ENCODE results near the gene TNFAIP8.

DNA sequence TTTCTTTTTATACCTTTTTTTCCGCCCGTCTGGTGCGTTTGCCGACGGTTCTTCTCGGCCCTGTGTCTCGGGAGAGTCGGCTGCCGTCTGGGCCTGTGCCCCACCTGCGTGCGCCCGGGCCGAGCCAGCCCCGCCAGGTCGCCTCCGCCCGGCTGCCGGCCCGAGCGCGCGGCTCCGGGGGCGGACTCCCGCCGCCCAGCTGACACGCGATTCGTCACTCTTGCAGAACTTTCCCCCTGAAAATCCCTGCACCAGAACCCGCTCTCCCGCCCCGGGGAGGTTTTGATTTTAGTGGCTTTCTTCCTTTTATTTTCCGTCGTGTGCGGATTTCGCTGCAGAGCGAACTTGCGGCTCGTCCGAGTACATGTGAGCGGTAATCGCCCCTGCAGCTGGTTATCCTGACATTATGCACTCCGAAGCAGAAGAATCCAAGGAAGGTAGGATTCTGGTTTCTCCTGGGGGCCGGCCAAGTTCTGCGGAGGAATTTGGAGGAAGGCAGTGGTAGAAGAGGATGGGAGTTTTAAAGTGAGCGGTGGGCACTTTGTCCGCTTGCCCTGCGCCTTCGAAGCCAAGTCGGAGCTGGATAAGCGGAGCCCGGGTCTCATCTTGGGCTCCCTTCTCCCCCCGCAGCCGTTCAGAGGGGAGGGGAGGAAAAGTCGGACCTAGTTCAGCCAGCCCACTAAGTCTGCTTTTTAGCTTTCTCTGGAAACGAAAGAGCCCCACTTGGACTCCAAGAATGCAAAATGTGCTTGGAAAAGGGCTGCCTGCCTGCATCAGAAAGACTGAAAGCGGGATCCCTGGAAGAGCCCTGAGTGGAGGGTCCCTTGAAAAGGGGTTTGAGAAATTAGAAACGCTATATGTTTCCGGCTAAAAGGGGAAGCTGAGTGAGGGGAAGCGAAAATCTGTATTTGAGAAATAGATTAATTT, at the start of gene TNFAIP8:
- no peak for TF ChIP-seq NR3C1 (CRISPR knock-in tag; conservative IDR thresholded peaks at IDR 0.05; ENCODE audit: low read depth)
- TF ChIP-seq, protein P1, sequence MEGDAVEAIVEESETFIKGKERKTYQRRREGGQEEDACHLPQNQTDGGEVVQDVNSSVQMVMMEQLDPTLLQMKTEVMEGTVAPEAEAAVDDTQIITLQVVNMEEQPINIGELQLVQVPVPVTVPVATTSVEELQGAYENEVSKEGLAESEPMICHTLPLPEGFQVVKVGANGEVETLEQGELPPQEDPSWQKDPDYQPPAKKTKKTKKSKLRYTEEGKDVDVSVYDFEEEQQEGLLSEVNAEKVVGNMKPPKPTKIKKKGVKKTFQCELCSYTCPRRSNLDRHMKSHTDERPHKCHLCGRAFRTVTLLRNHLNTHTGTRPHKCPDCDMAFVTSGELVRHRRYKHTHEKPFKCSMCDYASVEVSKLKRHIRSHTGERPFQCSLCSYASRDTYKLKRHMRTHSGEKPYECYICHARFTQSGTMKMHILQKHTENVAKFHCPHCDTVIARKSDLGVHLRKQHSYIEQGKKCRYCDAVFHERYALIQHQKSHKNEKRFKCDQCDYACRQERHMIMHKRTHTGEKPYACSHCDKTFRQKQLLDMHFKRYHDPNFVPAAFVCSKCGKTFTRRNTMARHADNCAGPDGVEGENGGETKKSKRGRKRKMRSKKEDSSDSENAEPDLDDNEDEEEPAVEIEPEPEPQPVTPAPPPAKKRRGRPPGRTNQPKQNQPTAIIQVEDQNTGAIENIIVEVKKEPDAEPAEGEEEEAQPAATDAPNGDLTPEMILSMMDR (IDR thresholded peaks at IDR 0.05): no peak
- no peak for TF ChIP-seq ZNF121 (CRISPR knock-in tag; IDR thresholded peaks at IDR 0.05)
- TF ChIP-seq, protein P2, sequence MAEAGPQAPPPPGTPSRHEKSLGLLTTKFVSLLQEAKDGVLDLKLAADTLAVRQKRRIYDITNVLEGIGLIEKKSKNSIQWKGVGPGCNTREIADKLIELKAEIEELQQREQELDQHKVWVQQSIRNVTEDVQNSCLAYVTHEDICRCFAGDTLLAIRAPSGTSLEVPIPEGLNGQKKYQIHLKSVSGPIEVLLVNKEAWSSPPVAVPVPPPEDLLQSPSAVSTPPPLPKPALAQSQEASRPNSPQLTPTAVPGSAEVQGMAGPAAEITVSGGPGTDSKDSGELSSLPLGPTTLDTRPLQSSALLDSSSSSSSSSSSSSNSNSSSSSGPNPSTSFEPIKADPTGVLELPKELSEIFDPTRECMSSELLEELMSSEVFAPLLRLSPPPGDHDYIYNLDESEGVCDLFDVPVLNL (CRISPR knock-in tag; IDR thresholded peaks at IDR 0.05; ENCODE audit: borderline replicate concordance, low read depth): no peak
- TF ChIP-seq, protein P3, sequence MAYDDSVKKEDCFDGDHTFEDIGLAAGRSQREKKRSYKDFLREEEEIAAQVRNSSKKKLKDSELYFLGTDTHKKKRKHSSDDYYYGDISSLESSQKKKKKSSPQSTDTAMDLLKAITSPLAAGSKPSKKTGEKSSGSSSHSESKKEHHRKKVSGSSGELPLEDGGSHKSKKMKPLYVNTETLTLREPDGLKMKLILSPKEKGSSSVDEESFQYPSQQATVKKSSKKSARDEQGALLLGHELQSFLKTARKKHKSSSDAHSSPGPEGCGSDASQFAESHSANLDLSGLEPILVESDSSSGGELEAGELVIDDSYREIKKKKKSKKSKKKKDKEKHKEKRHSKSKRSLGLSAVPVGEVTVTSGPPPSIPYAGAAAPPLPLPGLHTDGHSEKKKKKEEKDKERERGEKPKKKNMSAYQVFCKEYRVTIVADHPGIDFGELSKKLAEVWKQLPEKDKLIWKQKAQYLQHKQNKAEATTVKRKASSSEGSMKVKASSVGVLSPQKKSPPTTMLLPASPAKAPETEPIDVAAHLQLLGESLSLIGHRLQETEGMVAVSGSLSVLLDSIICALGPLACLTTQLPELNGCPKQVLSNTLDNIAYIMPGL (CRISPR knock-in tag; IDR thresholded peaks at IDR 0.05): no peak; the same call in 1 of the 2 replicates
- TF ChIP-seq JUN (CRISPR knock-in tag; IDR thresholded peaks at IDR 0.05): no peak
- TF ChIP-seq, protein P4, sequence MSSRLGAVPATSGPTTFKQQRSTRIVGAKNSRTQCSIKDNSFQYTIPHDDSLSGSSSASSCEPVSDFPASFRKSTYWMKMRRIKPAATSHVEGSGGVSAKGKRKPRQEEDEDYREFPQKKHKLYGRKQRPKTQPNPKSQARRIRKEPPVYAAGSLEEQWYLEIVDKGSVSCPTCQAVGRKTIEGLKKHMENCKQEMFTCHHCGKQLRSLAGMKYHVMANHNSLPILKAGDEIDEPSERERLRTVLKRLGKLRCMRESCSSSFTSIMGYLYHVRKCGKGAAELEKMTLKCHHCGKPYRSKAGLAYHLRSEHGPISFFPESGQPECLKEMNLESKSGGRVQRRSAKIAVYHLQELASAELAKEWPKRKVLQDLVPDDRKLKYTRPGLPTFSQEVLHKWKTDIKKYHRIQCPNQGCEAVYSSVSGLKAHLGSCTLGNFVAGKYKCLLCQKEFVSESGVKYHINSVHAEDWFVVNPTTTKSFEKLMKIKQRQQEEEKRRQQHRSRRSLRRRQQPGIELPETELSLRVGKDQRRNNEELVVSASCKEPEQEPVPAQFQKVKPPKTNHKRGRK (CRISPR knock-in tag; IDR thresholded peaks at IDR 0.05; ENCODE audit: borderline replicate concordance): no peak
- no peak for TF ChIP-seq PRRX2 (CRISPR knock-in tag; IDR thresholded peaks at IDR 0.05)
- TF ChIP-seq, protein P5, sequence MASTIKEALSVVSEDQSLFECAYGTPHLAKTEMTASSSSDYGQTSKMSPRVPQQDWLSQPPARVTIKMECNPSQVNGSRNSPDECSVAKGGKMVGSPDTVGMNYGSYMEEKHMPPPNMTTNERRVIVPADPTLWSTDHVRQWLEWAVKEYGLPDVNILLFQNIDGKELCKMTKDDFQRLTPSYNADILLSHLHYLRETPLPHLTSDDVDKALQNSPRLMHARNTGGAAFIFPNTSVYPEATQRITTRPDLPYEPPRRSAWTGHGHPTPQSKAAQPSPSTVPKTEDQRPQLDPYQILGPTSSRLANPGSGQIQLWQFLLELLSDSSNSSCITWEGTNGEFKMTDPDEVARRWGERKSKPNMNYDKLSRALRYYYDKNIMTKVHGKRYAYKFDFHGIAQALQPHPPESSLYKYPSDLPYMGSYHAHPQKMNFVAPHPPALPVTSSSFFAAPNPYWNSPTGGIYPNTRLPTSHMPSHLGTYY (CRISPR knock-in tag; IDR thresholded peaks at IDR 0.05): no peak
- TF ChIP-seq, protein P6, sequence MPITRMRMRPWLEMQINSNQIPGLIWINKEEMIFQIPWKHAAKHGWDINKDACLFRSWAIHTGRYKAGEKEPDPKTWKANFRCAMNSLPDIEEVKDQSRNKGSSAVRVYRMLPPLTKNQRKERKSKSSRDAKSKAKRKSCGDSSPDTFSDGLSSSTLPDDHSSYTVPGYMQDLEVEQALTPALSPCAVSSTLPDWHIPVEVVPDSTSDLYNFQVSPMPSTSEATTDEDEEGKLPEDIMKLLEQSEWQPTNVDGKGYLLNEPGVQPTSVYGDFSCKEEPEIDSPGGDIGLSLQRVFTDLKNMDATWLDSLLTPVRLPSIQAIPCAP (CRISPR knock-in tag; IDR thresholded peaks at IDR 0.05): no peak

All from WTC11 (cell line).